ENCODE measurements around the gene FAM131A.
"Not testable (repeated sequence)": the region's sequence is repeated elsewhere in the genome, so short reads cannot be mapped to it uniquely, and the experiment has no call there.

The FAM131A gene

GRCh38 chr3:184339451-184340135 is 2.2 kb downstream of the FAM131A start:
- not testable (repeated sequence) for DNase-seq (ENCODE audit: low read depth in 2 of 2, low spot score in 1 of 2)

GRCh38 chr3:184341925-184342324 is 4.5 kb downstream of the FAM131A start:
- DNase-seq (ENCODE audit: low read depth in 2 of 2, low spot score in 1 of 2) = no peak

- no peak for DNase-seq (ENCODE audit: low read depth in 2 of 2, low spot score in 1 of 2)
Measured at GRCh38 chr3:184343200-184343876, 5.9 kb downstream of the FAM131A start.

- DNase-seq (ENCODE audit: low read depth in 2 of 2, low spot score in 1 of 2) = no peak
Measured at GRCh38 chr3:184344579-184345316, 7.3 kb downstream of the FAM131A start.

- DNase-seq (ENCODE audit: low read depth in 2 of 2, low spot score in 1 of 2) = no peak
Measured at GRCh38 chr3:184345317-184346144, 8.1 kb downstream of the FAM131A start.

- DNase-seq (ENCODE audit: low read depth in 2 of 2, low spot score in 1 of 2) = no peak
Measured at GRCh38 chr3:184346480-184347190, 9.2 kb downstream of the FAM131A start.

GRCh38 chr3:184347321-184348056 is 10.1 kb downstream of the FAM131A start:
- no peak for DNase-seq (ENCODE audit: low read depth in 2 of 2, low spot score in 1 of 2)

GRCh38 chr3:184348057-184348382 is 10.6 kb downstream of the FAM131A start:
- no peak for DNase-seq (ENCODE audit: low read depth in 2 of 2, low spot score in 1 of 2)

- no peak for DNase-seq (ENCODE audit: low read depth in 2 of 2, low spot score in 1 of 2)
Measured at GRCh38 chr3:184349563-184350470, 12.4 kb downstream of the FAM131A start.

- no peak for DNase-seq (ENCODE audit: low read depth in 2 of 2, low spot score in 1 of 2)
Measured at GRCh38 chr3:184350618-184351017, 13.2 kb downstream of the FAM131A start.

- DNase-seq (ENCODE audit: low read depth in 2 of 2, low spot score in 1 of 2) = no peak
Measured at GRCh38 chr3:184351511-184352148, 14.2 kb downstream of the FAM131A start.

- no peak for DNase-seq (ENCODE audit: low read depth in 2 of 2, low spot score in 1 of 2)
Measured at GRCh38 chr3:184352149-184352785, 14.9 kb downstream of the FAM131A start.

- DNase-seq (ENCODE audit: low read depth in 2 of 2, low spot score in 1 of 2) = no peak
Measured at GRCh38 chr3:184352897-184353545, 15.6 kb downstream of the FAM131A start.

- DNase-seq (ENCODE audit: low read depth in 2 of 2, low spot score in 1 of 2) = no peak
Measured at GRCh38 chr3:184353546-184353941, 16.1 kb downstream of the FAM131A start.

- peak in 1 of 2 donors; percentile 51 for DNase-seq (ENCODE audit: low read depth in 2 of 2, low spot score in 1 of 2)
Measured at GRCh38 chr3:184354121-184354728, 16.8 kb downstream of the FAM131A start.

- DNase-seq (ENCODE audit: low read depth in 2 of 2, low spot score in 1 of 2) = no peak
Measured at GRCh38 chr3:184354754-184355153, 17.4 kb downstream of the FAM131A start.
